A549 (cell line): ENCODE measurements around the gene PANX2.

ENCODE experiments used
- CBX8 ChIP-seq: fragments of 200-600 bp; sonication (generic); IDR thresholded peaks from 2 replicates; pipeline ENCODE4 v1.6.1; 2016
- CHD4 ChIP-seq: fragments of 200-600 bp; sonication (generic); IDR thresholded peaks from 2 replicates; pipeline ENCODE4 v1.6.1; 2016; ENCODE audit warnings: antibody characterized with exemption, mild to moderate bottlenecking, borderline replicate concordance
- ESRRA ChIP-seq: fragments of 150-350 bp; IDR thresholded peaks from 2 replicates; pipeline ENCODE4 v1.6.1; 2014; ENCODE audit warnings: mild to moderate bottlenecking, low read length, borderline replicate concordance
- MYC ChIP-seq: IDR thresholded peaks from 2 replicates; pipeline ENCODE4 v1.6.1; 2012; ENCODE audit warnings: mild to moderate bottlenecking, inconsistent platforms, low read length, improper control_type of control experiment, borderline replicate concordance
- POLR2A ChIP-seq: IDR thresholded peaks from 2 replicates; pipeline ENCODE4 v1.6.1; 2012; ENCODE audit warnings: mild to moderate bottlenecking, low read length
- TF ChIP-seq, protein P1 (sequence below): IDR thresholded peaks from 2 replicates; pipeline ENCODE4 v1.6.1; 2012
- TF ChIP-seq, protein P2 (sequence below): IDR thresholded peaks from 2 replicates; pipeline ENCODE4 v1.6.1; 2012
- TF ChIP-seq, protein P3 (sequence below): fragments of >200 bp; sonication (Bioruptor Twin); formaldehyde crosslinking; IDR thresholded peaks from 3 replicates; pipeline ENCODE4 v1.5.1; 2016
- TF ChIP-seq, protein P4 (sequence below): fragments of 450-650 bp; IDR thresholded peaks from 2 replicates; pipeline ENCODE4 v1.6.1; 2014; ENCODE audit warnings: antibody characterized with exemption

DNA sequence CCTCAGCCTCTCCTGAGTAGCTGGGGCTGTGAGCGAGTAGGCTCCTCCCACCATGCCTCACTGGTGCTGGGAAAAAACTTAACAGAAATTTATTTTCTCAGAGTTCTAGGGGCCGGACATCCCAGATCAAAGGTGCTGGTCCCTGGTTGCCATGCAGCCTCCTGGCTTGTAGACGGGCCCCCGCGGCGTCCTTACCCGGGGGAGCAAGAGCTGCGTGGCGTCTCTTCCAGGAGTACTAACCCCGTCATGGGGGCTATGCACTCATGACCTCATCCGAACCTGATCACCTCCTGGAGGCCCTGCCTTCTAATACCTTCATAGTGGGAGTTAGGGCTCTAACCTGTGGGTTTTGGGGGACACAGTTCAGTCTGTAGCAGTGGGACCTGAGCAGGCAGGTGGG lies 17.8 kb downstream of the PANX2 start:
- TF ChIP-seq, protein P1, sequence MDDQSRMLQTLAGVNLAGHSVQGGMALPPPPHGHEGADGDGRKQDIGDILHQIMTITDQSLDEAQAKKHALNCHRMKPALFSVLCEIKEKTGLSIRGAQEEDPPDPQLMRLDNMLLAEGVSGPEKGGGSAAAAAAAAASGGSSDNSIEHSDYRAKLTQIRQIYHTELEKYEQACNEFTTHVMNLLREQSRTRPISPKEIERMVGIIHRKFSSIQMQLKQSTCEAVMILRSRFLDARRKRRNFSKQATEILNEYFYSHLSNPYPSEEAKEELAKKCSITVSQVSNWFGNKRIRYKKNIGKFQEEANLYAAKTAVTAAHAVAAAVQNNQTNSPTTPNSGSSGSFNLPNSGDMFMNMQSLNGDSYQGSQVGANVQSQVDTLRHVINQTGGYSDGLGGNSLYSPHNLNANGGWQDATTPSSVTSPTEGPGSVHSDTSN, result no peak
- TF ChIP-seq, protein P2, sequence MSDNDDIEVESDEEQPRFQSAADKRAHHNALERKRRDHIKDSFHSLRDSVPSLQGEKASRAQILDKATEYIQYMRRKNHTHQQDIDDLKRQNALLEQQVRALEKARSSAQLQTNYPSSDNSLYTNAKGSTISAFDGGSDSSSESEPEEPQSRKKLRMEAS, result no peak
- TF ChIP-seq, protein P3, sequence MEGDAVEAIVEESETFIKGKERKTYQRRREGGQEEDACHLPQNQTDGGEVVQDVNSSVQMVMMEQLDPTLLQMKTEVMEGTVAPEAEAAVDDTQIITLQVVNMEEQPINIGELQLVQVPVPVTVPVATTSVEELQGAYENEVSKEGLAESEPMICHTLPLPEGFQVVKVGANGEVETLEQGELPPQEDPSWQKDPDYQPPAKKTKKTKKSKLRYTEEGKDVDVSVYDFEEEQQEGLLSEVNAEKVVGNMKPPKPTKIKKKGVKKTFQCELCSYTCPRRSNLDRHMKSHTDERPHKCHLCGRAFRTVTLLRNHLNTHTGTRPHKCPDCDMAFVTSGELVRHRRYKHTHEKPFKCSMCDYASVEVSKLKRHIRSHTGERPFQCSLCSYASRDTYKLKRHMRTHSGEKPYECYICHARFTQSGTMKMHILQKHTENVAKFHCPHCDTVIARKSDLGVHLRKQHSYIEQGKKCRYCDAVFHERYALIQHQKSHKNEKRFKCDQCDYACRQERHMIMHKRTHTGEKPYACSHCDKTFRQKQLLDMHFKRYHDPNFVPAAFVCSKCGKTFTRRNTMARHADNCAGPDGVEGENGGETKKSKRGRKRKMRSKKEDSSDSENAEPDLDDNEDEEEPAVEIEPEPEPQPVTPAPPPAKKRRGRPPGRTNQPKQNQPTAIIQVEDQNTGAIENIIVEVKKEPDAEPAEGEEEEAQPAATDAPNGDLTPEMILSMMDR, result no peak
- TF ChIP-seq, protein P4, sequence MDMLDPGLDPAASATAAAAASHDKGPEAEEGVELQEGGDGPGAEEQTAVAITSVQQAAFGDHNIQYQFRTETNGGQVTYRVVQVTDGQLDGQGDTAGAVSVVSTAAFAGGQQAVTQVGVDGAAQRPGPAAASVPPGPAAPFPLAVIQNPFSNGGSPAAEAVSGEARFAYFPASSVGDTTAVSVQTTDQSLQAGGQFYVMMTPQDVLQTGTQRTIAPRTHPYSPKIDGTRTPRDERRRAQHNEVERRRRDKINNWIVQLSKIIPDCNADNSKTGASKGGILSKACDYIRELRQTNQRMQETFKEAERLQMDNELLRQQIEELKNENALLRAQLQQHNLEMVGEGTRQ, result no peak
- no peak for TF ChIP-seq POLR2A
- no peak for TF ChIP-seq CBX8
- no peak for TF ChIP-seq MYC
- no peak for TF ChIP-seq CHD4
- no peak for TF ChIP-seq ESRRA
